Neural progenitor cell (in vitro differentiated cells): Measurements from ENCODE around the gene FRS3.

ENCODE experiments used
- CTCF ChIP-seq: fragments of 200-600 bp; sonication (generic); IDR thresholded peaks from 2 replicates; pipeline ENCODE4 v1.5.1; 2017; ENCODE audit warnings: antibody characterized with exemption, mild to moderate bottlenecking
- EZH2 ChIP-seq: fragments of 200-600 bp; sonication (generic); IDR thresholded peaks from 2 replicates; pipeline ENCODE4 v1.6.1; 2017; ENCODE audit warnings: antibody characterized with exemption, mild to moderate bottlenecking, moderate library complexity
- EZH2phosphoT487 ChIP-seq: fragments of 200-600 bp; sonication (generic); IDR thresholded peaks from 2 replicates; pipeline ENCODE4 v1.6.1; 2017; ENCODE audit warnings: antibody characterized with exemption

GRCh38 chr6:41721414-41721813, 58.3 kb downstream of the FRS3 start:
- TF ChIP-seq CTCF (no peak), EZH2 (no peak), EZH2phosphoT487 (no peak)
